GM13977 (cell line): ENCODE measurements around the gene BTBD9.
"Not testable (repeated sequence)": the region's sequence is repeated elsewhere in the genome, so short reads cannot be mapped to it uniquely, and the experiment has no call there.

Experiments used
- DNase-seq: peaks from one replicate; pipeline ENCODE4 v3.0.0; 2012; ENCODE audit warnings: low spot score
- CTCF ChIP-seq: IDR thresholded peaks from 2 replicates; pipeline ENCODE4 v1.5.1; 2012; ENCODE audit warnings: mild to moderate bottlenecking, control low read depth; ENCODE audit not compliant: insufficient read depth; ENCODE audit errors: extremely low read depth, missing control alignments
- in situ Hi-C: fragments of 300-500 bp; cut with MboI; formaldehyde crosslinking; loops from one replicate; pipeline ENCODE4 v1.12.0; 2022; ENCODE audit warnings: low sequenced_read_pairs, low pct_unique_long_range_greater_than_20kb, mixed read lengths, inconsistent platforms; ENCODE audit not compliant: unreplicated experiment

The BTBD9 gene

GRCh38 chr6:38348371-38348770 is 291.4 kb downstream of the BTBD9 start:
- in situ Hi-C loops: no loop called here
- TF ChIP-seq CTCF: no peak
- no peak for DNase-seq

- DNase-seq, in situ Hi-C loops: not testable (repeated sequence)
Observed at GRCh38 chr6:38347829-38348228, 291.9 kb downstream of the BTBD9 start.

GRCh38 chr6:38346291-38347079 is 293.2 kb downstream of the BTBD9 start:
- no peak for TF ChIP-seq CTCF
- no peak for DNase-seq
- in situ Hi-C loops: no loop called here

- in situ Hi-C loops: no loop called here
- DNase-seq: no peak
Observed at GRCh38 chr6:38345586-38345985, 294.1 kb downstream of the BTBD9 start.

GRCh38 chr6:38341496-38341895 is 298.2 kb downstream of the BTBD9 start:
- in situ Hi-C loops: no loop called here
- TF ChIP-seq CTCF: no peak

More at GRCh38 chr6:38345586-38345985, 294.1 kb downstream of the BTBD9 start:
- no peak for TF ChIP-seq CTCF

GRCh38 chr6:38339914-38340313 is 299.8 kb downstream of the BTBD9 start:
- no peak for TF ChIP-seq CTCF
- in situ Hi-C loops: no loop called here
- DNase-seq: no peak

More at GRCh38 chr6:38341496-38341895, 298.2 kb downstream of the BTBD9 start:
- no peak for DNase-seq

GRCh38 chr6:38337819-38338465 is 301.8 kb downstream of the BTBD9 start:
- in situ Hi-C loops: no loop called here
- DNase-seq: no peak
- no peak for TF ChIP-seq CTCF
